Activated CD8-positive, alpha-beta T cell treated with anti-CD3 and anti-CD28 coated beads for 36 hours (primary cell): ENCODE data around the gene SERPINI2. TPM values are rescaled to one million over a fixed set of nuclear protein-coding genes. Genes with fewer than 3 reads are reported as not detected.
A peak's percentile ranks its signal among the peaks of the same experiment; 100 is the strongest.
"Not testable (repeated sequence)": the region's sequence is repeated elsewhere in the genome, so short reads cannot be mapped to it uniquely, and the experiment has no call there.

Experiments
- ATAC-seq: fragments of 200-7000 bp; cut with Tn5 transposase; one replicate; pipeline ENCODE4 v1.10.0; 2021; ENCODE audit warnings: mild to moderate bottlenecking, moderate library complexity
- CTCF ChIA-PET: fragments of 350-600 bp; sonication (Branson Sonifier 250); formaldehyde crosslinking; loops from one replicate; lab custom pipeline; 2021; ENCODE audit warnings: antibody characterized with exemption; lab: Charles Lee
- POLR2A ChIA-PET: fragments of 350-600 bp; sonication (Branson Sonifier 250); formaldehyde crosslinking; loops from one replicate; lab custom pipeline; 2021; ENCODE audit warnings: antibody characterized with exemption; lab: Charles Lee
- DNase-seq: peaks from one replicate; pipeline ENCODE4 v3.0.0-alpha.2; 2020
- H3K27ac Mint-ChIP-seq: one replicate; pipeline ENCODE4 v1.8.0; 2021; ENCODE audit warnings: mild to moderate bottlenecking, mixed read lengths
- H3K27me3 Mint-ChIP-seq: one replicate; pipeline ENCODE4 v1.8.0; 2021; ENCODE audit warnings: mixed read lengths
- H3K36me3 Mint-ChIP-seq: one replicate; pipeline ENCODE4 v1.8.0; 2021; ENCODE audit warnings: low read depth, mixed read lengths
- H3K4me1 Mint-ChIP-seq: one replicate; pipeline ENCODE4 v1.8.0; 2021; ENCODE audit warnings: low read depth, mixed read lengths
- H3K4me3 Mint-ChIP-seq: one replicate; pipeline ENCODE4 v1.8.0; 2021; ENCODE audit warnings: mild to moderate bottlenecking, moderate library complexity, mixed read lengths
- H3K9me3 Mint-ChIP-seq: one replicate; pipeline ENCODE4 v1.8.0; 2021; ENCODE audit warnings: mixed read lengths
- CTCF ChIP-seq: fragments of 200-600 bp; IDR thresholded peaks from one replicate; pipeline ENCODE4 v1.8.0; 2022; ENCODE audit warnings: antibody characterized with exemption, mild to moderate bottlenecking
- intact Hi-C: fragments of 100-400 bp; cut with micrococcal nuclease; formaldehyde crosslinking; loops from one replicate; pipeline ENCODE4 v1.10.0; 2022
- total RNA-seq, 2 experiments: library from RNA; stranded (reverse); gene quantifications; one replicate each; pipeline ENCODE4 v1.2.3, GENCODE V29; 2021

The SERPINI2 gene
- total RNA-seq, 2 experiments from 2014 or later: not detected

GRCh38 chr3:167437428-167438139 is 36.3 kb downstream of the SERPINI2 start:
- POLR2A ChIA-PET: no interaction called here
- intact Hi-C loops: no loop called here
- CTCF ChIA-PET: no interaction called here
- DNase-seq: no peak
- ATAC-seq: no peak
- Mint-ChIP-seq H3K27me3 (no peaks in the 10 kb centered on the region), H3K36me3 (no peaks in the 10 kb centered on the region), H3K4me1 (no peaks in the 10 kb centered on the region), H3K27ac (no peak overlapping the region), H3K4me3 (no peak overlapping the region), H3K9me3 (no peaks in the 10 kb centered on the region)
- TF ChIP-seq CTCF: no peak

GRCh38 chr3:167426962-167427361 is 46.9 kb downstream of the SERPINI2 start:
- intact Hi-C loops, POLR2A ChIA-PET, DNase-seq, CTCF ChIA-PET, H3K4me1 Mint-ChIP-seq, H3K27ac Mint-ChIP-seq, H3K4me3 Mint-ChIP-seq, H3K36me3 Mint-ChIP-seq, H3K9me3 Mint-ChIP-seq, ATAC-seq, H3K27me3 Mint-ChIP-seq: not testable (repeated sequence)

GRCh38 chr3:167422396-167422795 is 51.4 kb downstream of the SERPINI2 start:
- H3K27ac Mint-ChIP-seq, H3K36me3 Mint-ChIP-seq, H3K4me1 Mint-ChIP-seq, H3K27me3 Mint-ChIP-seq, H3K4me3 Mint-ChIP-seq, CTCF ChIA-PET, H3K9me3 Mint-ChIP-seq, DNase-seq, POLR2A ChIA-PET, intact Hi-C loops, ATAC-seq: not testable (repeated sequence)

- Mint-ChIP-seq H3K27ac (no peak overlapping the region), H3K4me3 (no peak overlapping the region), H3K9me3 (no peaks in the 10 kb centered on the region), H3K4me1 (no peaks in the 10 kb centered on the region), H3K27me3 (no peaks in the 10 kb centered on the region), H3K36me3 (no peaks in the 10 kb centered on the region)
- POLR2A ChIA-PET: no interaction called here
- TF ChIP-seq CTCF: no peak
- CTCF ChIA-PET: interaction anchor here (0.6 kb wide), 1 partner anchor 638 kb away, joined by 4 read pairs; no protein-coding TSS in a partner anchor
- DNase-seq (no peak), ATAC-seq (no peak)
- intact Hi-C loops: no loop called here
Observed at GRCh38 chr3:167409611-167410010, 64.2 kb downstream of the SERPINI2 start.

GRCh38 chr3:167406876-167407492 is 66.9 kb downstream of the SERPINI2 start:
- TF ChIP-seq CTCF: peak; percentile 27
- peak; percentile 37 for ATAC-seq
- Mint-ChIP-seq H3K27ac (no peak overlapping the region), H3K27me3 (no peaks in the 10 kb centered on the region), H3K36me3 (no peaks in the 10 kb centered on the region), H3K4me1 (no peaks in the 10 kb centered on the region), H3K4me3 (no peak overlapping the region), H3K9me3 (no peaks in the 10 kb centered on the region)
- POLR2A ChIA-PET: no interaction called here
- CTCF ChIA-PET: no interaction called here
- peak; percentile 18 for DNase-seq
- intact Hi-C loops: no loop called here

GRCh38 chr3:167397826-167398225 is 76.0 kb downstream of the SERPINI2 start:
- Mint-ChIP-seq H3K4me3 (no peak overlapping the region), H3K4me1 (no peaks in the 10 kb centered on the region), H3K27ac (no peak overlapping the region), H3K36me3 (no peaks in the 10 kb centered on the region), H3K9me3 (no peaks in the 10 kb centered on the region), H3K27me3 (peaks cover 8% of the 10 kb centered on the region)
- ATAC-seq (no peak), DNase-seq (no peak)
- CTCF ChIA-PET: interaction anchor here (1.3 kb wide), 1 partner anchor 17 kb away, joined by 6 read pairs; the partner anchor contains the start of gene ZBBX
- TF ChIP-seq CTCF: no peak
- POLR2A ChIA-PET: interaction anchor here (0.8 kb wide), 1 partner anchor 28 kb away, joined by 3 read pairs; no protein-coding TSS in a partner anchor
- intact Hi-C loops: no loop called here
